Measurements from ENCODE around the gene KCP.

GRCh38 chr7:128869944-128870285 lies 40.6 kb downstream of the KCP start:
- TF ChIP-seq ZNF384 (IDR thresholded peaks at IDR 0.05) (no peak), ARNT (IDR thresholded peaks at IDR 0.05) (no peak), FOXA1 (IDR thresholded peaks at IDR 0.05) (no peak), NFRKB (IDR thresholded peaks at IDR 0.05) (no peak), ELF4 (IDR thresholded peaks at IDR 0.05) (no peak)
- TF ChIP-seq, protein P1, sequence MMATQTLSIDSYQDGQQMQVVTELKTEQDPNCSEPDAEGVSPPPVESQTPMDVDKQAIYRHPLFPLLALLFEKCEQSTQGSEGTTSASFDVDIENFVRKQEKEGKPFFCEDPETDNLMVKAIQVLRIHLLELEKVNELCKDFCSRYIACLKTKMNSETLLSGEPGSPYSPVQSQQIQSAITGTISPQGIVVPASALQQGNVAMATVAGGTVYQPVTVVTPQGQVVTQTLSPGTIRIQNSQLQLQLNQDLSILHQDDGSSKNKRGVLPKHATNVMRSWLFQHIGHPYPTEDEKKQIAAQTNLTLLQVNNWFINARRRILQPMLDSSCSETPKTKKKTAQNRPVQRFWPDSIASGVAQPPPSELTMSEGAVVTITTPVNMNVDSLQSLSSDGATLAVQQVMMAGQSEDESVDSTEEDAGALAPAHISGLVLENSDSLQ (IDR thresholded peaks at IDR 0.05), result no peak
